ENCODE measurements around the gene GALNT13. TPM values are rescaled to one million over a fixed set of nuclear protein-coding genes. Genes with fewer than 3 reads are reported as not detected.

The GALNT13 gene
- total RNA-seq, 2 experiments from 2014 or later: 0.32 to 0.60 TPM

DNA sequence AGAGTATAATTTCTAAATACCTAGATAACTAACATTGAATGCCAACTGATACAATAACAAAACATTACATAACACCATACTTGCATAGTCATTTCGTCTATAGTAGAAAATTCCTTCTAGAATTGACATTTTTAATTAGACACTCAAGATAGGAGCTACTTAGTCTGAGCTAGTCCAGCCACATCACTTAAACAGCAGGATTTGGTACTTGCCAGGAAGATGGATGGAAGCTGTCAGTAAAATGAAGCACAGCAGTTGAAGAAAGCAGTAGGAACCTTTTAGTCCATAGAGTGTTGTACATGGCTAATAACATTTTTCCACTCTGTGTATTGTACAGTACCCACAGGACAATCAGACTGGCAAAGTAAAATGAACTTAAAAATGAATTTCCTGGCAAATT lies 372.0 kb downstream of the GALNT13 start:
- ChIA-PET CTCF (no interaction called here), POLR2A (no interaction called here)
- intact Hi-C loops (cut with micrococcal nuclease): no loop called here
- Mint-ChIP-seq H3K4me3 (no peak overlapping the region), H3K9me3 (no peaks in the 10 kb centered on the region), H3K36me3 (ENCODE audit: low read depth) (no peaks in the 10 kb centered on the region), H3K4me1 (ENCODE audit: low read depth) (no peaks in the 10 kb centered on the region), H3K27me3 (no peaks in the 10 kb centered on the region), H3K27ac (no peak overlapping the region)
- no peak for TF ChIP-seq CTCF (IDR thresholded peaks at IDR 0.05)
- DNase-seq (no peak), ATAC-seq (no peak)

DNA sequence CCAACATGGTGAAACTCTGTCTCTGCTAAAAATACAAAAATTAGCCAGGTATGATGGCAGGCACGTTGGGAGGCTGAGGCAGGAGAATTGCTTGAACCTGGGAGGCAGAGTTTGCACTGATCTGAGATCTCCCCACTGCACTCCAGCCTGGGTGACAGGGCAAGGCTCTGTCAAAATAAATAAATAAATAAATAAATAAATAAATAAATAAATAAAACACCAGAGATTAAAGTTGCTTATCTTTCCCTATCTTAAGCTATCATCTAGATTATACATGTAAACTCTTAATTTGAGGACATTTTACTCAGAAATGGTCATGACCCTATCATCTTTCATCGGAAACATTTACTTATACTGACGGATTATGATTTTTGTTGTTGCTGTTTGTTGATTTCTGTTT lies 373.2 kb downstream of the GALNT13 start:
- TF ChIP-seq CTCF (IDR thresholded peaks at IDR 0.05): no peak
- intact Hi-C loops (cut with micrococcal nuclease): no loop called here
- no peaks in the 10 kb centered on the region for H3K9me3 Mint-ChIP-seq
- H3K27ac Mint-ChIP-seq: no peak overlapping the region
- H3K4me1 Mint-ChIP-seq (ENCODE audit: low read depth): no peaks in the 10 kb centered on the region
- ATAC-seq (no peak), DNase-seq (no peak)
- ChIA-PET CTCF (no interaction called here), POLR2A (no interaction called here)
- no peak overlapping the region for H3K4me3 Mint-ChIP-seq
- H3K36me3 Mint-ChIP-seq (ENCODE audit: low read depth): no peaks in the 10 kb centered on the region
- H3K27me3 Mint-ChIP-seq: no peaks in the 10 kb centered on the region

DNA sequence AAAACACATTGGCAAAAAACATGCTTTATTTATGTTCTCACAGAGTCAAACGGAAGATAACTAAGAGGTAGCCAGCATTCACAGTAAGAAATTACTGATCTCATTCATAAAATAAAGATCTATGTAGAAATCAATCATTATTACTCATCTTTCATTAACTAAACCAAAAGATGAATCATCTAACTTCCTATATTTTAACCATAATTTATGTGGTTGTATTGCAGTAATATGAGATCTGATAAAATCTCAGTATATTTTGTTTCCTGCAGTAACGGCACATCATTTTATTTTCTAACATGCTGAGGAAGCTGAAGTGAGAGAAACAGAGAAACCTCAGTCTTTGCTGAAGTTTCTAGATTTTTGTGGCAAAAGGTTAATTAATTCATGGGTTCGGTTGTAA lies 375.8 kb downstream of the GALNT13 start:
- H3K27ac Mint-ChIP-seq: no peak overlapping the region
- intact Hi-C loops (cut with micrococcal nuclease): no loop called here
- ChIA-PET POLR2A (no interaction called here), CTCF (no interaction called here)
- no peaks in the 10 kb centered on the region for H3K4me1 Mint-ChIP-seq (ENCODE audit: low read depth)
- H3K9me3 Mint-ChIP-seq: no peaks in the 10 kb centered on the region
- TF ChIP-seq CTCF (IDR thresholded peaks at IDR 0.05): no peak
- H3K36me3 Mint-ChIP-seq (ENCODE audit: low read depth): no peaks in the 10 kb centered on the region
- H3K4me3 Mint-ChIP-seq: no peak overlapping the region
- no peak for DNase-seq
- ATAC-seq: no peak
- no peaks in the 10 kb centered on the region for H3K27me3 Mint-ChIP-seq

DNA sequence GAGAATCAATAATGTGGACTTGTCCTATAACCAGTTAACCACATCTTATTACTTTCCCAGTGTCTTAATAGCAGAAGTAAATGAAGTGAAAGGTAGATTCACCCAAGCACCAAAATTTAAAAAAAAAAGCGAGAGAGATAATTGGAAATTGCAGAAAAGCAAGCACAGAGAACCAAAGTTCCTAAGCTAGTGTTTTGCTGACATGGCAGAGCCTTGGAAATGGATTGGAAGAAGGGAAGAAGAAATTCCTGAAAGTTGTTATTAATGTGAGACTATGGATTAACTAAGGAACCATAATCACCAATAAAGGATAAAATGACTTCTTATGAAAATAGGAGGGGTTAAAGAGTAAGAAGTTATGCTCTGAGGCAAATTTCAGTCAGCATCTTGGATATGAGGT lies 384.4 kb downstream of the GALNT13 start:
- ChIA-PET POLR2A (no interaction called here), CTCF (no interaction called here)
- no peak overlapping the region for H3K27ac Mint-ChIP-seq
- no peak for TF ChIP-seq CTCF (IDR thresholded peaks at IDR 0.05)
- peaks cover 4% of the 10 kb centered on the region for H3K9me3 Mint-ChIP-seq
- no peak overlapping the region for H3K4me3 Mint-ChIP-seq
- H3K36me3 Mint-ChIP-seq (ENCODE audit: low read depth): no peaks in the 10 kb centered on the region
- no peaks in the 10 kb centered on the region for H3K27me3 Mint-ChIP-seq
- intact Hi-C loops (cut with micrococcal nuclease): no loop called here
- H3K4me1 Mint-ChIP-seq (ENCODE audit: low read depth): no peaks in the 10 kb centered on the region
- DNase-seq (no peak), ATAC-seq (no peak)

GRCh38 chr2:154259030-154259429 lies 387.3 kb downstream of the GALNT13 start:
- ATAC-seq: no peak
- Mint-ChIP-seq H3K27ac (no peak overlapping the region), H3K4me3 (no peak overlapping the region), H3K9me3 (peaks cover 4% of the 10 kb centered on the region), H3K36me3 (ENCODE audit: low read depth) (no peaks in the 10 kb centered on the region), H3K27me3 (no peaks in the 10 kb centered on the region), H3K4me1 (ENCODE audit: low read depth) (no peaks in the 10 kb centered on the region)
- POLR2A ChIA-PET: no interaction called here
- no peak for DNase-seq
- CTCF ChIA-PET: no interaction called here
- TF ChIP-seq CTCF (IDR thresholded peaks at IDR 0.05): no peak
- intact Hi-C loops (cut with micrococcal nuclease): no loop called here
